D721Med (cell line): ENCODE data around the gene FAAP100.

Experiments
- DNase-seq: peaks from one replicate; pipeline ENCODE4 v3.0.0; 2011; ENCODE audit warnings: low spot score; ENCODE audit not compliant: insufficient read length
- FAIRE-seq: peaks from 2 replicates; lab custom pipeline; 2011; peaks lifted over from hg19 to GRCh38; lab: Jason Lieb, UNC
- CTCF ChIP-seq: IDR thresholded peaks from 2 replicates; pipeline ENCODE4 v1.5.1; 2012; ENCODE audit warnings: mild to moderate bottlenecking, control low read depth; ENCODE audit not compliant: insufficient read depth; ENCODE audit errors: missing control alignments

The FAAP100 gene

GRCh38 chr17:81542431-81543338 is 9.5 kb downstream of the FAAP100 start:
- FAIRE-seq (no peak), DNase-seq (no peak)
- TF ChIP-seq CTCF = no peak

- DNase-seq (no peak), FAIRE-seq (no peak)
- no peak for TF ChIP-seq CTCF
Measured at GRCh38 chr17:81541123-81541522, 11.0 kb downstream of the FAAP100 start.

- DNase-seq (no peak), FAIRE-seq (no peak)
- TF ChIP-seq CTCF = no peak
Measured at GRCh38 chr17:81540676-81541027, 11.5 kb downstream of the FAAP100 start.

GRCh38 chr17:81539961-81540675 is 12.0 kb downstream of the FAAP100 start:
- FAIRE-seq (no peak), DNase-seq (no peak)
- TF ChIP-seq CTCF = no peak

- FAIRE-seq = no peak
- no peak for DNase-seq
Measured at GRCh38 chr17:81539571-81539900, 12.6 kb downstream of the FAAP100 start.

GRCh38 chr17:81538651-81539570 is 13.2 kb downstream of the FAAP100 start:
- FAIRE-seq (no peak), DNase-seq (no peak)
- TF ChIP-seq CTCF = no peak

More at GRCh38 chr17:81539571-81539900, 12.6 kb downstream of the FAAP100 start:
- no peak for TF ChIP-seq CTCF
